ENCODE data around the gene PCBP3. TPM values are rescaled to one million over a fixed set of nuclear protein-coding genes. Genes with fewer than 3 reads are reported as not detected.

Gene PCBP3
- total RNA-seq, 1 experiment from 2014 or later: not detected

DNA sequence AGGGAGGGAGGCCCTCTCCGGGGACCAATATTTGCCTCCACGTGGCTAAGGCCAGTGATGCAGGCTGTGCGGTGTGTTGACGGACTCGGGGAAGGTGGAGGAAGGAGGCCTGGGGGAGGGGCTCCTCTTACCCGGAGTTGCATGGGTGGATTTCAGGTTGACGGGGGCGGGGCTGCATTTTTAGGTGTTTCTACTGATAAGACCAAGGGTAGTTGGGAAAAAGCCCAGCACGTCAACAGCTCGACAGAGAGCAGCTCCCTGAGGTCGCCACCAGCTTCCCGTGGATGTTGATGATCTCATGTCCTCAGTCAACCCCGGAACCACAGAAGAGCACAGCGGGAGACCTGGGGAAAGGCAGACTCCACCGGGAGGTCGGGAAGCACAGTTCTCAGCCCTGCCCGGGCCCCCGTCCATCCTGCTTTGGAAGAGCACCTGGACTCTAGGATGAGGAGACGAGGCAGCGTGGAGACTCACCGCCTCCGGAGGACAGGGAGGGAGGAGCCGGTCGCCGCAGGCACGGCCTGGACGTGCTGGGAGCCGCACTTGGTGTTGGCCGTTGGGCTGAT, 305.1 kb downstream of the PCBP3 start:
- Histone ChIP-seq H3K36me3 (ENCODE audit: control insufficient read depth, insufficient read depth, low read length) (no peaks in the 10 kb centered on the region), H3K27me3 (ENCODE audit: control insufficient read depth, insufficient read depth, low read length) (no peaks in the 10 kb centered on the region), H3K27ac (ENCODE audit: low read length) (no peak overlapping the region), H3K4me3 (ENCODE audit: low read depth in 2 of 2, low read length in 2 of 2) (no peak overlapping the region), H3K9me3 (ENCODE audit: control insufficient read depth, insufficient read depth, low read depth, low read length) (no peaks in the 10 kb centered on the region), H3K4me1 (ENCODE audit: control insufficient read depth, insufficient read depth, low read length) (no peaks in the 10 kb centered on the region)
- ATAC-seq (no peak), DNase-seq (ENCODE audit: low read depth, low spot score) (no peak)
- intact Hi-C loops (cut with micrococcal nuclease; ENCODE audit: unreplicated experiment) (no loop called here), in situ Hi-C loops (cut with HindIII; ENCODE audit: low pct_unique_long_range_greater_than_20kb, low sequenced_read_pairs) (no loop called here)
- no TSS peak for BruUV-seq (replicated peaks)
- CTCF ChIA-PET: no interaction called here
- TF ChIP-seq TCF7L2 (IDR thresholded peaks at IDR 0.05; ENCODE audit: low read depth, low read length) (no peak), POLR2AphosphoS5 (IDR thresholded peaks at IDR 0.05; ENCODE audit: low read depth, low read length) (no peak), SIN3A (IDR thresholded peaks at IDR 0.05; ENCODE audit: borderline replicate concordance, insufficient read depth, low read depth, low read length) (no peak)
- TF ChIP-seq, protein P1, sequence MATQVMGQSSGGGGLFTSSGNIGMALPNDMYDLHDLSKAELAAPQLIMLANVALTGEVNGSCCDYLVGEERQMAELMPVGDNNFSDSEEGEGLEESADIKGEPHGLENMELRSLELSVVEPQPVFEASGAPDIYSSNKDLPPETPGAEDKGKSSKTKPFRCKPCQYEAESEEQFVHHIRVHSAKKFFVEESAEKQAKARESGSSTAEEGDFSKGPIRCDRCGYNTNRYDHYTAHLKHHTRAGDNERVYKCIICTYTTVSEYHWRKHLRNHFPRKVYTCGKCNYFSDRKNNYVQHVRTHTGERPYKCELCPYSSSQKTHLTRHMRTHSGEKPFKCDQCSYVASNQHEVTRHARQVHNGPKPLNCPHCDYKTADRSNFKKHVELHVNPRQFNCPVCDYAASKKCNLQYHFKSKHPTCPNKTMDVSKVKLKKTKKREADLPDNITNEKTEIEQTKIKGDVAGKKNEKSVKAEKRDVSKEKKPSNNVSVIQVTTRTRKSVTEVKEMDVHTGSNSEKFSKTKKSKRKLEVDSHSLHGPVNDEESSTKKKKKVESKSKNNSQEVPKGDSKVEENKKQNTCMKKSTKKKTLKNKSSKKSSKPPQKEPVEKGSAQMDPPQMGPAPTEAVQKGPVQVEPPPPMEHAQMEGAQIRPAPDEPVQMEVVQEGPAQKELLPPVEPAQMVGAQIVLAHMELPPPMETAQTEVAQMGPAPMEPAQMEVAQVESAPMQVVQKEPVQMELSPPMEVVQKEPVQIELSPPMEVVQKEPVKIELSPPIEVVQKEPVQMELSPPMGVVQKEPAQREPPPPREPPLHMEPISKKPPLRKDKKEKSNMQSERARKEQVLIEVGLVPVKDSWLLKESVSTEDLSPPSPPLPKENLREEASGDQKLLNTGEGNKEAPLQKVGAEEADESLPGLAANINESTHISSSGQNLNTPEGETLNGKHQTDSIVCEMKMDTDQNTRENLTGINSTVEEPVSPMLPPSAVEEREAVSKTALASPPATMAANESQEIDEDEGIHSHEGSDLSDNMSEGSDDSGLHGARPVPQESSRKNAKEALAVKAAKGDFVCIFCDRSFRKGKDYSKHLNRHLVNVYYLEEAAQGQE (IDR thresholded peaks at IDR 0.05; ENCODE audit: insufficient read depth in 1 of 2, low read depth in 2 of 2, low read length in 1 of 2): no peak
- TF ChIP-seq, protein P2, sequence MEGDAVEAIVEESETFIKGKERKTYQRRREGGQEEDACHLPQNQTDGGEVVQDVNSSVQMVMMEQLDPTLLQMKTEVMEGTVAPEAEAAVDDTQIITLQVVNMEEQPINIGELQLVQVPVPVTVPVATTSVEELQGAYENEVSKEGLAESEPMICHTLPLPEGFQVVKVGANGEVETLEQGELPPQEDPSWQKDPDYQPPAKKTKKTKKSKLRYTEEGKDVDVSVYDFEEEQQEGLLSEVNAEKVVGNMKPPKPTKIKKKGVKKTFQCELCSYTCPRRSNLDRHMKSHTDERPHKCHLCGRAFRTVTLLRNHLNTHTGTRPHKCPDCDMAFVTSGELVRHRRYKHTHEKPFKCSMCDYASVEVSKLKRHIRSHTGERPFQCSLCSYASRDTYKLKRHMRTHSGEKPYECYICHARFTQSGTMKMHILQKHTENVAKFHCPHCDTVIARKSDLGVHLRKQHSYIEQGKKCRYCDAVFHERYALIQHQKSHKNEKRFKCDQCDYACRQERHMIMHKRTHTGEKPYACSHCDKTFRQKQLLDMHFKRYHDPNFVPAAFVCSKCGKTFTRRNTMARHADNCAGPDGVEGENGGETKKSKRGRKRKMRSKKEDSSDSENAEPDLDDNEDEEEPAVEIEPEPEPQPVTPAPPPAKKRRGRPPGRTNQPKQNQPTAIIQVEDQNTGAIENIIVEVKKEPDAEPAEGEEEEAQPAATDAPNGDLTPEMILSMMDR (IDR thresholded peaks at IDR 0.05): no peak
- POLR2A ChIA-PET: no interaction called here

DNA sequence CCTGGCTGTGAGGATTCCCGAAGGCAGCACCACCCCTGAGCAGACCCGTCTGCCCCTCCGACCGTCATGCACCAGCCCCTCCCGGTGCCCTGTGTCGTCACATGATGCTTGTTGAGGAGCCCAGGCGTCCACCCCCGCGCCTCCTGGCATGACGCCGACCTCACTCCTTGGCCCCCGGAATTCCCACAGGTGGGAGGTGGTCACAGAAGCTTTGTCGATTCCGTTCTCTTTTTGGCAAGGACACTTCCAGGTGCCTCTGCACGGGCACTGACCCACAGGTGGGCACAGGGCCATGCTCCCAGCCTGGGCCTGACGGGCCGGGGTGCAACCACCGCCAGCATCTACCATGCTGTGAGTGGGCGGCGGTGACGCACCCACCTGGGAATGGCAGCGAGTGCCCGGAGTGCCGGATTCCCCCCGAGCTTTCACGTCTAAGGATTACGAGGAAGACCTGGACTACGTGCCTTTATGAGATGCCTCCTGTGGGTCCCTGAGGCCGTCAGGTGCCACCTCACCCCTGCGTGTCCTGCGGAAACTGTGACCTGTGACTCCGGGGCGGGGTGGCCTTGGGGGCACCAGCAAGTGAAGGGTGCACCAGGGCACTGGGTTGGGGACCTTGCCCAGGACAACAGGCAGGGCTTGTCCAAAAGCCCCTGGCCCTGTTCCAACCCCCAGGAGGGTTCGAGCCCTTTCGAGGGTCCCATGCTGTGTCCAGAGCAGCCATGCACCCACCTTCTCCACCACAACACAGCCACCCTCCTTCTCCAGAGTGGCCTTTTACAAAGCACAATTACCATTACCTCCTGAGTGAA, 306.6 kb downstream of the PCBP3 start:
- ChIA-PET CTCF (no interaction called here), POLR2A (no interaction called here)
- BruUV-seq (replicated peaks): no TSS peak
- no peaks in the 10 kb centered on the region for H3K9me3 ChIP-seq (ENCODE audit: control insufficient read depth, insufficient read depth, low read depth, low read length)
- no peaks in the 10 kb centered on the region for H3K27me3 ChIP-seq (ENCODE audit: control insufficient read depth, insufficient read depth, low read length)
- H3K36me3 ChIP-seq (ENCODE audit: control insufficient read depth, insufficient read depth, low read length): no peaks in the 10 kb centered on the region
- DNase-seq (ENCODE audit: low read depth, low spot score) (no peak), ATAC-seq (no peak)
- H3K4me1 ChIP-seq (ENCODE audit: control insufficient read depth, insufficient read depth, low read length): no peaks in the 10 kb centered on the region
- no peak for TF ChIP-seq POLR2AphosphoS5 (IDR thresholded peaks at IDR 0.05; ENCODE audit: low read depth, low read length)
- TF ChIP-seq, protein P2 (IDR thresholded peaks at IDR 0.05): no peak
- TF ChIP-seq SIN3A (IDR thresholded peaks at IDR 0.05; ENCODE audit: borderline replicate concordance, insufficient read depth, low read depth, low read length): no peak
- TF ChIP-seq, protein P1 (IDR thresholded peaks at IDR 0.05; ENCODE audit: insufficient read depth in 1 of 2, low read depth in 2 of 2, low read length in 1 of 2): no peak
- TF ChIP-seq TCF7L2 (IDR thresholded peaks at IDR 0.05; ENCODE audit: low read depth, low read length): no peak
- H3K4me3 ChIP-seq (ENCODE audit: low read depth in 2 of 2, low read length in 2 of 2): no peak overlapping the region
- in situ Hi-C loops (cut with HindIII; ENCODE audit: low pct_unique_long_range_greater_than_20kb, low sequenced_read_pairs) (no loop called here), intact Hi-C loops (cut with micrococcal nuclease; ENCODE audit: unreplicated experiment) (no loop called here)
- no peak overlapping the region for H3K27ac ChIP-seq (ENCODE audit: low read length)

Measured in Panc1 (cell line).